PC-3 (cell line): ENCODE data around the gene CCNT1.
"Not testable (repeated sequence)": the region's sequence is repeated elsewhere in the genome, so short reads cannot be mapped to it uniquely, and the experiment has no call there.

Experiments
- CTCF ChIP-seq: fragments of 300-600 bp; sonication (generic); conservative IDR thresholded peaks from 2 replicates; pipeline ENCODE4 v1.5.1; 2017; ENCODE audit warnings: antibody characterized with exemption, low read depth, mild to moderate bottlenecking, low read length
- EZH2phosphoT487 ChIP-seq: fragments of 300-600 bp; sonication (generic); IDR thresholded peaks from 2 replicates; pipeline ENCODE4 v1.6.1; 2018; ENCODE audit warnings: mild to moderate bottlenecking, antibody characterized with exemption, low read length, borderline replicate concordance

- TF ChIP-seq CTCF, EZH2phosphoT487: not testable (repeated sequence)
Measured at GRCh38 chr12:48641752-48642555, 74.6 kb downstream of the CCNT1 start.
